GM23338 (cell line): ENCODE results near the gene PHKA2. TPM values are rescaled to one million over a fixed set of nuclear protein-coding genes. Genes with fewer than 3 reads are reported as not detected.

Experiments
- ATAC-seq: fragments of 200-7000 bp; cut with Tn5 transposase; 3 replicates; pipeline ENCODE4 v1.9.1; 2020
- DNase-seq: peaks from one replicate; pipeline ENCODE4 v3.0.0-alpha.2; 2015; ENCODE audit warnings: low spot score
- H2AFZ ChIP-seq: fragments of 200-600 bp; sonication (generic); 2 replicates; pipeline ENCODE4 v1.8.0; 2016; ENCODE audit warnings: antibody characterized with exemption, mild to moderate bottlenecking, moderate library complexity
- H3F3A ChIP-seq: fragments of 200-600 bp; sonication (generic); replicated peaks from 2 replicates; pipeline ENCODE4 v1.8.0; 2017; ENCODE audit warnings: antibody characterized with exemption, mixed run types, low read depth
- H3K27ac ChIP-seq: fragments of 200-600 bp; sonication (generic); 2 replicates; pipeline ENCODE4 v1.6.1; 2016; ENCODE audit warnings: low read depth
- H3K27me3 ChIP-seq: fragments of 200-600 bp; sonication (generic); 2 replicates; pipeline ENCODE4 v1.8.0; 2016; ENCODE audit warnings: mild to moderate bottlenecking, mixed run types, moderate library complexity; ENCODE audit not compliant: insufficient read depth
- H3K36me3 ChIP-seq: fragments of 200-600 bp; sonication (generic); 2 replicates; pipeline ENCODE4 v1.8.0; 2016; ENCODE audit warnings: mild to moderate bottlenecking; ENCODE audit not compliant: insufficient read depth
- H3K4me1 ChIP-seq: fragments of 200-600 bp; sonication (generic); 2 replicates; pipeline ENCODE4 v1.8.0; 2016; ENCODE audit warnings: mild to moderate bottlenecking, moderate library complexity; ENCODE audit not compliant: insufficient read depth
- H3K4me2 ChIP-seq: fragments of 200-600 bp; sonication (generic); 2 replicates; pipeline ENCODE4 v1.7.1; 2017; ENCODE audit warnings: mixed run types
- H3K4me3 ChIP-seq: fragments of 200-600 bp; sonication (generic); 2 replicates; pipeline ENCODE4 v1.6.1; 2016; ENCODE audit warnings: mixed run types
- H3K79me2 ChIP-seq: fragments of 200-600 bp; sonication (generic); replicated peaks from 2 replicates; pipeline ENCODE4 v1.8.0; 2017; ENCODE audit warnings: mild to moderate bottlenecking; ENCODE audit not compliant: insufficient read depth
- H3K9me2 ChIP-seq: fragments of 200-600 bp; sonication (generic); 2 replicates; pipeline ENCODE4 v1.8.0; 2017; ENCODE audit not compliant: insufficient read depth
- H4K20me1 ChIP-seq: fragments of 200-600 bp; sonication (generic); replicated peaks from 2 replicates; pipeline ENCODE4 v1.8.0; 2017; ENCODE audit warnings: mild to moderate bottlenecking; ENCODE audit not compliant: insufficient read depth
- H3K27ac Mint-ChIP-seq: 2 replicates; pipeline ENCODE4 v1.8.0; 2020; ENCODE audit warnings: inconsistent platforms, mild to moderate bottlenecking, moderate library complexity, mixed read lengths
- H3K27me3 Mint-ChIP-seq: 3 replicates; pipeline ENCODE4 v1.8.0; 2022; ENCODE audit warnings: low read depth, mild to moderate bottlenecking, moderate library complexity, mixed read lengths, inconsistent platforms; ENCODE audit not compliant: insufficient read depth, poor library complexity
- H3K36me3 Mint-ChIP-seq: 3 replicates; pipeline ENCODE4 v1.8.0; 2021; ENCODE audit warnings: low read depth, mild to moderate bottlenecking, inconsistent platforms, moderate library complexity, mixed read lengths
- H3K4me1 Mint-ChIP-seq: 3 replicates; pipeline ENCODE4 v1.8.0; 2020; ENCODE audit warnings: mild to moderate bottlenecking, inconsistent platforms, mixed read lengths
- H3K4me3 Mint-ChIP-seq: 3 replicates; pipeline ENCODE4 v1.8.0; 2021; ENCODE audit warnings: moderate library complexity, mild to moderate bottlenecking, inconsistent platforms, mixed read lengths
- H3K9me3 Mint-ChIP-seq: 3 replicates; pipeline ENCODE4 v1.8.0; 2020; ENCODE audit warnings: moderate library complexity, mild to moderate bottlenecking, inconsistent platforms, mixed read lengths
- CREB1 ChIP-seq: fragments of 250-450 bp; sonication (Bioruptor Pico); IDR thresholded peaks from 2 replicates; pipeline ENCODE4 v1.5.0; 2020; ENCODE audit warnings: low read depth, mild to moderate bottlenecking, moderate library complexity
- CTCF ChIP-seq, 2 experiments: fragments of 200-600 bp in 1 of 2; sonication (generic) in 1 of 2; conservative IDR thresholded peaks; 2 replicates each; pipeline versions ENCODE4 v1.5.1 to v1.6.1; 2016 to 2017; ENCODE audit warnings: antibody characterized with exemption in 2 of 2, low read depth in 2 of 2, mild to moderate bottlenecking in 2 of 2, moderate library complexity in 1 of 2
- ETS1 ChIP-seq: IDR thresholded peaks from 2 replicates; pipeline ENCODE4 v1.6.1; 2016; ENCODE audit warnings: antibody characterized with exemption
- EZH2 ChIP-seq: fragments of 200-600 bp; sonication (generic); IDR thresholded peaks from one replicate; pipeline ENCODE4 v1.8.0; 2017; ENCODE audit warnings: antibody characterized with exemption, mild to moderate bottlenecking, low read depth; ENCODE audit not compliant: unreplicated experiment
- EZH2phosphoT487 ChIP-seq: fragments of 200-600 bp; sonication (generic); IDR thresholded peaks from one replicate; pipeline ENCODE4 v1.8.1; 2018; ENCODE audit warnings: antibody characterized with exemption; ENCODE audit not compliant: unreplicated experiment
- JUNB ChIP-seq: IDR thresholded peaks from one replicate; pipeline ENCODE4 v1.6.1; 2016; ENCODE audit warnings: antibody characterized with exemption; ENCODE audit not compliant: unreplicated experiment
- POLR2AphosphoS5 ChIP-seq: IDR thresholded peaks from 2 replicates; pipeline ENCODE4 v1.6.1; 2016; ENCODE audit warnings: antibody characterized with exemption, low read depth
- REST ChIP-seq: IDR thresholded peaks from one replicate; pipeline ENCODE4 v1.6.1; 2018; ENCODE audit warnings: antibody characterized with exemption; ENCODE audit not compliant: unreplicated experiment
- ZNF114 ChIP-seq: fragments of 250-450 bp; sonication (Bioruptor Pico); IDR thresholded peaks from 2 replicates; pipeline ENCODE4 v1.5.0; 2020; ENCODE audit warnings: mild to moderate bottlenecking, moderate library complexity
- ZNF462 ChIP-seq: fragments of 250-450 bp; sonication (Bioruptor Pico); IDR thresholded peaks from 2 replicates; pipeline ENCODE4 v1.5.0; 2020; ENCODE audit warnings: mild to moderate bottlenecking, moderate library complexity
- polyA plus RNA-seq: library from polyadenylated mRNA; unstranded; fragments of >200 nt; fragmentation: Nextera tagmentation; extraction: Ambion mirVana; gene quantifications from 2 replicates; pipeline ENCODE4 v1.2.1, GENCODE V29; 2016
- total RNA-seq: library from RNA; depleted of rRNA; stranded (reverse); fragments of >200 nt; shearing (Covaris generic); gene quantifications from 2 replicates; pipeline ENCODE4 v1.2.3, GENCODE V29; 2014

The PHKA2 gene
- total and polyA plus RNA-seq, 2 experiments from 2014 or later: 8.0 to 23.9 TPM

GRCh38 chrX:18929775-18930174, 54.1 kb downstream of the PHKA2 start (continued):
- no peak for TF ChIP-seq CTCF (conservative IDR thresholded peaks at IDR 0.05; ENCODE audit: low read depth in 2 of 2)

GRCh38 chrX:18927558-18927957, 56.4 kb downstream of the PHKA2 start:
- H3K36me3 ChIP-seq: no peaks in the 10 kb centered on the region
- DNase-seq (no peak), ATAC-seq (no peak)
- no peak overlapping the region for H3K27ac ChIP-seq
- no peak overlapping the region for H3K4me3 Mint-ChIP-seq
- H3K9me2 ChIP-seq: no peaks in the 10 kb centered on the region
- no peak overlapping the region for H2AFZ ChIP-seq
- H3K4me1 ChIP-seq: no peaks in the 10 kb centered on the region
- H3K9me3 Mint-ChIP-seq: no peaks in the 10 kb centered on the region
- H4K20me1 ChIP-seq: no peaks in the 10 kb centered on the region
- H3K27me3 ChIP-seq: no peaks in the 10 kb centered on the region
- peaks cover 6% of the 10 kb centered on the region; the same call in 1 of the 3 replicates for H3K36me3 Mint-ChIP-seq
- no peak overlapping the region for H3K4me2 ChIP-seq
- H3K4me1 Mint-ChIP-seq: no peaks in the 10 kb centered on the region
- H3K4me3 ChIP-seq: no peak overlapping the region
- no peak overlapping the region for H3K27ac Mint-ChIP-seq
- H3K27me3 Mint-ChIP-seq: peaks cover 1% of the 10 kb centered on the region
- no peaks in the 10 kb centered on the region for H3F3A ChIP-seq
- no peaks in the 10 kb centered on the region for H3K79me2 ChIP-seq
- TF ChIP-seq CTCF (conservative IDR thresholded peaks at IDR 0.05; ENCODE audit: low read depth in 2 of 2): no peak
- TF ChIP-seq ETS1: no peak
- no peak for TF ChIP-seq EZH2
- TF ChIP-seq ZNF114: no peak
- TF ChIP-seq ZNF462 (CRISPR knock-in tag): no peak
- TF ChIP-seq JUNB: no peak
- no peak for TF ChIP-seq REST
- no peak for TF ChIP-seq CREB1
- TF ChIP-seq EZH2phosphoT487: no peak
- no peak for TF ChIP-seq POLR2AphosphoS5
